HepG2 (cell line): ENCODE data around the gene NAPG. TPM values are rescaled to one million over a fixed set of nuclear protein-coding genes. Genes with fewer than 3 reads are reported as not detected.

Experiments used
- ATF7-NPFF ChIP-seq: sonication (generic); formaldehyde crosslinking; IDR thresholded peaks from 2 replicates; pipeline ENCODE4 v1.8.1; 2023; ENCODE audit warnings: mild to moderate bottlenecking, low read depth, missing genetic modification reagents, moderate library complexity
- FOXP1 ChIP-seq, 2 experiments: fragments of 450-650 bp in 1 of 2; IDR thresholded peaks; 2 replicates each; pipeline ENCODE4 v1.6.1; 2017 to 2018; ENCODE audit warnings: antibody characterized with exemption in 1 of 2
- MIER2 ChIP-seq: IDR thresholded peaks from 2 replicates; pipeline ENCODE4 v1.6.1; 2016; ENCODE audit warnings: missing biosample characterization, missing genetic modification reagents
- NR2F1 ChIP-seq, 2 experiments: fragments of 450-650 bp in 1 of 2; formaldehyde crosslinking in 1 of 2; IDR thresholded peaks; 2 replicates each; pipeline versions ENCODE4 v1.5.0 to v1.6.1; 2016 to 2020; ENCODE audit warnings: mild to moderate bottlenecking in 1 of 2, missing compliant biosample characterization in 1 of 2, missing genetic modification reagents in 1 of 2, moderate library complexity in 1 of 2
- SIX1 ChIP-seq: sonication (generic); formaldehyde crosslinking; IDR thresholded peaks from 2 replicates; pipeline ENCODE4 v1.4.0; 2020; ENCODE audit warnings: missing genetic modification reagents, borderline replicate concordance
- SP1 ChIP-seq, 2 experiments: fragments of 450-650 bp in 1 of 2; sonication (generic) in 1 of 2; formaldehyde crosslinking in 1 of 2; IDR thresholded peaks; 2 replicates each; pipeline versions ENCODE4 v1.4.0 to v1.6.1; 2016 to 2020; ENCODE audit warnings: missing genetic modification reagents in 1 of 2
- TEAD3 ChIP-seq: optimal IDR thresholded peaks from 2 replicates; pipeline ENCODE3; 2016; ENCODE audit warnings: borderline replicate concordance
- XBP1 ChIP-seq: sonication (generic); formaldehyde crosslinking; IDR thresholded peaks from 2 replicates; pipeline ENCODE4 v1.5.0; 2020; ENCODE audit warnings: missing genetic modification reagents
- ZNF572 ChIP-seq: sonication (generic); formaldehyde crosslinking; IDR thresholded peaks from 2 replicates; pipeline ENCODE4 v1.5.1; 2020; ENCODE audit warnings: mild to moderate bottlenecking, missing genetic modification reagents
- ZNF703 ChIP-seq: sonication (generic); formaldehyde crosslinking; IDR thresholded peaks from 2 replicates; pipeline ENCODE4 v1.5.1; 2020; ENCODE audit warnings: missing genetic modification reagents, mild to moderate bottlenecking, moderate library complexity, borderline replicate concordance
- polyA plus RNA-seq, 8 experiments: library from polyadenylated mRNA; depleted of rRNA in 3 of 8; stranded (reverse) in 7 of 8; unstranded in 1 of 8; fragments of >200 nt; fragmentation: Illumina TruSeq in 4 of 8; extraction: Trizol in 4 of 8; gene quantifications; 2 replicates each; pipeline versions ENCODE4 v1.2.1 to v1.2.3, GENCODE V29; 2011 to 2016; ENCODE audit warnings: low read depth in 4 of 8, missing spikeins in 1 of 8, mixed read lengths in 1 of 8; ENCODE audit not compliant: insufficient read depth in 1 of 8
- total RNA-seq, 5 experiments: library from RNA; depleted of rRNA; stranded (reverse); fragments of >200 nt; fragmentation: Illumina TruSeq; extraction: Trizol; gene quantifications; 2 replicates each; pipeline ENCODE4 v1.2.3, GENCODE V29; 2016; ENCODE audit warnings: low read depth in 1 of 5
- TF ChIP-seq, protein P1 (sequence below): sonication (generic); formaldehyde crosslinking; conservative IDR thresholded peaks from 2 replicates; pipeline ENCODE4 v1.8.1; 2023; ENCODE audit warnings: missing genetic modification reagents
- TF ChIP-seq, protein P2 (sequence below): sonication (generic); formaldehyde crosslinking; IDR thresholded peaks from 2 replicates; pipeline ENCODE4 v1.9.0; 2021; ENCODE audit warnings: missing genetic modification reagents, borderline replicate concordance
- TF ChIP-seq, protein P3 (sequence below): sonication (generic); formaldehyde crosslinking; IDR thresholded peaks from 2 replicates; pipeline ENCODE4 v1.4.0; 2020; ENCODE audit warnings: missing genetic modification reagents, borderline replicate concordance
- TF ChIP-seq, protein P4 (sequence below): sonication (generic); formaldehyde crosslinking; IDR thresholded peaks from 2 replicates; pipeline ENCODE4 v1.8.0; 2022; ENCODE audit warnings: missing genetic modification reagents, mild to moderate bottlenecking, inconsistent platforms, borderline replicate concordance
- TF ChIP-seq, protein P5 (sequence below): IDR thresholded peaks from 2 replicates; pipeline ENCODE4 v1.6.1; 2016; ENCODE audit warnings: low read depth, missing genetic modification reagents, missing compliant biosample characterization

Gene NAPG
- total and polyA plus RNA-seq, 2 of the 13 experiments (the other 11 are each of a cell fraction or from before 2014, with no cell fraction given), result 19.8 to 34.4 TPM

DNA sequence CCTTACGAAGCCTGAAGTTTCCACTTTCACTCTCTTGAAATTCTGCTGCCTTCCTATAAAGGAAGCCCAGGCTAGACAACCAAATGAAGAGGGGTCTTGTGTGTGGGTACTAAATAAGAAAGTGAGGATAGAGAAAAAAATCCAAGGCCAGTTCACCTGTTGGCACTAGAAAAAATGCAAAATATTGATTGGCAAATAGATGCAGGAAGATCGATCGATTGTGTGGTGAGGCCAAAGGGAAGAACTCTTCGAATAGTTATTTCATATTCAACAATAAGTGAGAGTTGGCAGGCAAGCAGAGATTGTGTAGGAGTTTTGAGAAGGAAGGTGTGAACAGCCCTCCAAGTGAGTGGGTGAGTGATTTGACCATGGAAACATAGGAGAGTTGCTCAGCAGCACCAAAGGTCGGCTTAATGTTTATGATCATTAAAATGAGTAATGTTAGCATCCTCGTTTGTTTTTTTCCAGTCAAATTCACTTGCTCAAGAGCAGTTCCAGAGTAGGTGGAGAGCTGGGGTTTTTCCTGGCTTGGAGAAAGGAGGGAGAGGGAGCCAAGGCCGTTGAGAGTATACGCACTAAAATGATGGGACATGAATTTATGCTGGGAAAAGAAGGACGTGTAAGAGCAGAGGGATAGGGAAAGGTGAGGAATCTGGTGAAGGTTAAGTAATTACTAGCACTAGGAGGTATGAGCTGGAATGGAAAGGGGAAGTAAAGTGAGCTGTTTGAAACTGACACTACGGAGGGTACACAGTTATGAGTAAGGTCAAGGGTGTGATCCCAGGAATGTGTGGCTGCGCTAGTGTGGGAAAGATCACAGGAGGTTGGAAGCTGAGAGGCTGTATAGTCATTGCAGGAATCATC is 1.1 kb upstream of the NAPG start (continued):
- TF ChIP-seq, protein P1, sequence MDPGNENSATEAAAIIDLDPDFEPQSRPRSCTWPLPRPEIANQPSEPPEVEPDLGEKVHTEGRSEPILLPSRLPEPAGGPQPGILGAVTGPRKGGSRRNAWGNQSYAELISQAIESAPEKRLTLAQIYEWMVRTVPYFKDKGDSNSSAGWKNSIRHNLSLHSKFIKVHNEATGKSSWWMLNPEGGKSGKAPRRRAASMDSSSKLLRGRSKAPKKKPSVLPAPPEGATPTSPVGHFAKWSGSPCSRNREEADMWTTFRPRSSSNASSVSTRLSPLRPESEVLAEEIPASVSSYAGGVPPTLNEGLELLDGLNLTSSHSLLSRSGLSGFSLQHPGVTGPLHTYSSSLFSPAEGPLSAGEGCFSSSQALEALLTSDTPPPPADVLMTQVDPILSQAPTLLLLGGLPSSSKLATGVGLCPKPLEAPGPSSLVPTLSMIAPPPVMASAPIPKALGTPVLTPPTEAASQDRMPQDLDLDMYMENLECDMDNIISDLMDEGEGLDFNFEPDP (CRISPR knock-in tag), result no peak
- TF ChIP-seq, protein P2, sequence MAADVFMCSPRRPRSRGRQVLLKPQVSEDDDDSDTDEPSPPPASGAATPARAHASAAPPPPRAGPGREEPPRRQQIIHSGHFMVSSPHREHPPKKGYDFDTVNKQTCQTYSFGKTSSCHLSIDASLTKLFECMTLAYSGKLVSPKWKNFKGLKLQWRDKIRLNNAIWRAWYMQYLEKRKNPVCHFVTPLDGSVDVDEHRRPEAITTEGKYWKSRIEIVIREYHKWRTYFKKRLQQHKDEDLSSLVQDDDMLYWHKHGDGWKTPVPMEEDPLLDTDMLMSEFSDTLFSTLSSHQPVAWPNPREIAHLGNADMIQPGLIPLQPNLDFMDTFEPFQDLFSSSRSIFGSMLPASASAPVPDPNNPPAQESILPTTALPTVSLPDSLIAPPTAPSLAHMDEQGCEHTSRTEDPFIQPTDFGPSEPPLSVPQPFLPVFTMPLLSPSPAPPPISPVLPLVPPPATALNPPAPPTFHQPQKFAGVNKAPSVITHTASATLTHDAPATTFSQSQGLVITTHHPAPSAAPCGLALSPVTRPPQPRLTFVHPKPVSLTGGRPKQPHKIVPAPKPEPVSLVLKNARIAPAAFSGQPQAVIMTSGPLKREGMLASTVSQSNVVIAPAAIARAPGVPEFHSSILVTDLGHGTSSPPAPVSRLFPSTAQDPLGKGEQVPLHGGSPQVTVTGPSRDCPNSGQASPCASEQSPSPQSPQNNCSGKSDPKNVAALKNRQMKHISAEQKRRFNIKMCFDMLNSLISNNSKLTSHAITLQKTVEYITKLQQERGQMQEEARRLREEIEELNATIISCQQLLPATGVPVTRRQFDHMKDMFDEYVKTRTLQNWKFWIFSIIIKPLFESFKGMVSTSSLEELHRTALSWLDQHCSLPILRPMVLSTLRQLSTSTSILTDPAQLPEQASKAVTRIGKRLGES (CRISPR knock-in tag), result no peak
- TF ChIP-seq NR2F1 (CRISPR knock-in tag; IDR thresholded peaks at IDR 0.05) (peak; percentile 82 to 88), SP1 (IDR thresholded peaks at IDR 0.05) (no peak), SP1 (CRISPR knock-in tag; IDR thresholded peaks at IDR 0.05) (no peak), MIER2 (CRISPR knock-in tag) (no peak), FOXP1 (IDR thresholded peaks at IDR 0.05) (no peak), FOXP1 (CRISPR knock-in tag; IDR thresholded peaks at IDR 0.05) (no peak), XBP1 (no peak), ZNF572 (no peak), TEAD3 (peak; percentile 96), ZNF703 (CRISPR knock-in tag) (no peak), SIX1 (CRISPR knock-in tag) (peak; percentile 33; the same call in 1 of the 2 replicates), ATF7-NPFF (no peak)
- TF ChIP-seq, protein P3, sequence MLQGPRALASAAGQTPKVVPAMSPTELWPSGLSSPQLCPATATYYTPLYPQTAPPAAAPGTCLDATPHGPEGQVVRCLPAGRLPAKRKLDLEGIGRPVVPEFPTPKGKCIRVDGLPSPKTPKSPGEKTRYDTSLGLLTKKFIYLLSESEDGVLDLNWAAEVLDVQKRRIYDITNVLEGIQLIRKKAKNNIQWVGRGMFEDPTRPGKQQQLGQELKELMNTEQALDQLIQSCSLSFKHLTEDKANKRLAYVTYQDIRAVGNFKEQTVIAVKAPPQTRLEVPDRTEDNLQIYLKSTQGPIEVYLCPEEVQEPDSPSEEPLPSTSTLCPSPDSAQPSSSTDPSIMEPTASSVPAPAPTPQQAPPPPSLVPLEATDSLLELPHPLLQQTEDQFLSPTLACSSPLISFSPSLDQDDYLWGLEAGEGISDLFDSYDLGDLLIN (CRISPR knock-in tag), result no peak
- TF ChIP-seq, protein P4, sequence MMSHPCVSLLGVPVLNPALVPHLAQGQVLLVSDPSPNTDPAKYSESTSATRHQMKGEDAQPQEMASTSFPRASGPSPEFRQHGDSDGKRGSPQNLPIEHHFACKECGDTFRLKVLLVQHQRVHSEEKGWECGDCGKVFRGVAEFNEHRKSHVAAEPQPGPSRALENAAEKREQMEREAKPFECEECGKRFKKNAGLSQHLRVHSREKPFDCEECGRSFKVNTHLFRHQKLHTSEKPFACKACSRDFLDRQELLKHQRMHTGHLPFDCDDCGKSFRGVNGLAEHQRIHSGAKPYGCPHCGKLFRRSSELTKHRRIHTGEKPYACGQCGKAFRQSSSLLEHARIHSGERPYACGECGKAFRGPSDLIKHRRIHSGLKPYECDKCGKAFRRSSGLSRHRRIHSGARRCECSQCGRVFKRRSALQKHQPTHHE (CRISPR knock-in tag), result no peak
- TF ChIP-seq, protein P5, sequence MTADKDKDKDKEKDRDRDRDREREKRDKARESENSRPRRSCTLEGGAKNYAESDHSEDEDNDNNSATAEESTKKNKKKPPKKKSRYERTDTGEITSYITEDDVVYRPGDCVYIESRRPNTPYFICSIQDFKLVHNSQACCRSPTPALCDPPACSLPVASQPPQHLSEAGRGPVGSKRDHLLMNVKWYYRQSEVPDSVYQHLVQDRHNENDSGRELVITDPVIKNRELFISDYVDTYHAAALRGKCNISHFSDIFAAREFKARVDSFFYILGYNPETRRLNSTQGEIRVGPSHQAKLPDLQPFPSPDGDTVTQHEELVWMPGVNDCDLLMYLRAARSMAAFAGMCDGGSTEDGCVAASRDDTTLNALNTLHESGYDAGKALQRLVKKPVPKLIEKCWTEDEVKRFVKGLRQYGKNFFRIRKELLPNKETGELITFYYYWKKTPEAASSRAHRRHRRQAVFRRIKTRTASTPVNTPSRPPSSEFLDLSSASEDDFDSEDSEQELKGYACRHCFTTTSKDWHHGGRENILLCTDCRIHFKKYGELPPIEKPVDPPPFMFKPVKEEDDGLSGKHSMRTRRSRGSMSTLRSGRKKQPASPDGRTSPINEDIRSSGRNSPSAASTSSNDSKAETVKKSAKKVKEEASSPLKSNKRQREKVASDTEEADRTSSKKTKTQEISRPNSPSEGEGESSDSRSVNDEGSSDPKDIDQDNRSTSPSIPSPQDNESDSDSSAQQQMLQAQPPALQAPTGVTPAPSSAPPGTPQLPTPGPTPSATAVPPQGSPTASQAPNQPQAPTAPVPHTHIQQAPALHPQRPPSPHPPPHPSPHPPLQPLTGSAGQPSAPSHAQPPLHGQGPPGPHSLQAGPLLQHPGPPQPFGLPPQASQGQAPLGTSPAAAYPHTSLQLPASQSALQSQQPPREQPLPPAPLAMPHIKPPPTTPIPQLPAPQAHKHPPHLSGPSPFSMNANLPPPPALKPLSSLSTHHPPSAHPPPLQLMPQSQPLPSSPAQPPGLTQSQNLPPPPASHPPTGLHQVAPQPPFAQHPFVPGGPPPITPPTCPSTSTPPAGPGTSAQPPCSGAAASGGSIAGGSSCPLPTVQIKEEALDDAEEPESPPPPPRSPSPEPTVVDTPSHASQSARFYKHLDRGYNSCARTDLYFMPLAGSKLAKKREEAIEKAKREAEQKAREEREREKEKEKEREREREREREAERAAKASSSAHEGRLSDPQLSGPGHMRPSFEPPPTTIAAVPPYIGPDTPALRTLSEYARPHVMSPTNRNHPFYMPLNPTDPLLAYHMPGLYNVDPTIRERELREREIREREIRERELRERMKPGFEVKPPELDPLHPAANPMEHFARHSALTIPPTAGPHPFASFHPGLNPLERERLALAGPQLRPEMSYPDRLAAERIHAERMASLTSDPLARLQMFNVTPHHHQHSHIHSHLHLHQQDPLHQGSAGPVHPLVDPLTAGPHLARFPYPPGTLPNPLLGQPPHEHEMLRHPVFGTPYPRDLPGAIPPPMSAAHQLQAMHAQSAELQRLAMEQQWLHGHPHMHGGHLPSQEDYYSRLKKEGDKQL (CRISPR knock-in tag), result no peak
